HepG2 (cell line): ENCODE measurements around the gene STYXL1. TPM values are rescaled to one million over a fixed set of nuclear protein-coding genes. Genes with fewer than 3 reads are reported as not detected.

Experiments
- CERS6 ChIP-seq: sonication (generic); formaldehyde crosslinking; IDR thresholded peaks from 2 replicates; pipeline ENCODE4 v1.5.0; 2020; ENCODE audit warnings: missing genetic modification reagents
- ELK4 ChIP-seq: sonication (generic); formaldehyde crosslinking; IDR thresholded peaks from 2 replicates; pipeline ENCODE4 v1.9.0; 2021; ENCODE audit warnings: missing genetic modification reagents, borderline replicate concordance
- FOXP1 ChIP-seq, 2 experiments: fragments of 450-650 bp in 1 of 2; IDR thresholded peaks; 2 replicates each; pipeline ENCODE4 v1.6.1; 2017 to 2018; ENCODE audit warnings: antibody characterized with exemption in 1 of 2
- GMEB1 ChIP-seq: sonication (generic); formaldehyde crosslinking; IDR thresholded peaks from 2 replicates; pipeline ENCODE4 v1.5.1; 2020; ENCODE audit warnings: missing genetic modification reagents, mild to moderate bottlenecking, borderline replicate concordance
- HINFP ChIP-seq: sonication (generic); formaldehyde crosslinking; IDR thresholded peaks from 2 replicates; pipeline ENCODE4 v1.4.0; 2020; ENCODE audit warnings: low read depth, mild to moderate bottlenecking, missing genetic modification reagents
- MLLT10 ChIP-seq: sonication (generic); formaldehyde crosslinking; IDR thresholded peaks from 2 replicates; pipeline ENCODE4 v1.4.0; 2020; ENCODE audit warnings: missing genetic modification reagents
- POLR2AphosphoS5 ChIP-seq: IDR thresholded peaks from 2 replicates; pipeline ENCODE4 v1.6.1; 2012; ENCODE audit warnings: low read depth, low read length
- RXRA ChIP-seq: sonication (generic); formaldehyde crosslinking; IDR thresholded peaks from 2 replicates; pipeline ENCODE4 v1.5.1; 2020; ENCODE audit warnings: missing genetic modification reagents
- SAP130 ChIP-seq: IDR thresholded peaks from 2 replicates; pipeline ENCODE4 v1.6.1; 2016; ENCODE audit warnings: low read depth
- ZBED4 ChIP-seq: sonication (generic); formaldehyde crosslinking; IDR thresholded peaks from 2 replicates; pipeline ENCODE4 v1.4.0; 2020; ENCODE audit warnings: missing genetic modification reagents, borderline replicate concordance
- ZFP62 ChIP-seq: sonication (generic); formaldehyde crosslinking; IDR thresholded peaks from 2 replicates; pipeline ENCODE4 v1.4.0; 2020; ENCODE audit warnings: missing genetic modification reagents
- ZNF230 ChIP-seq: sonication (generic); formaldehyde crosslinking; IDR thresholded peaks from 2 replicates; pipeline ENCODE4 v1.4.0; 2020; ENCODE audit warnings: mild to moderate bottlenecking, missing genetic modification reagents
- ZNF512B ChIP-seq: sonication (generic); formaldehyde crosslinking; IDR thresholded peaks from 2 replicates; pipeline ENCODE4 v1.5.1; 2020; ENCODE audit warnings: missing genetic modification reagents, mild to moderate bottlenecking, borderline replicate concordance
- ZNF720 ChIP-seq: sonication (generic); formaldehyde crosslinking; IDR thresholded peaks from 2 replicates; pipeline ENCODE4 v1.4.0; 2020; ENCODE audit warnings: missing genetic modification reagents
- ZSCAN12 ChIP-seq: sonication (generic); formaldehyde crosslinking; IDR thresholded peaks from 2 replicates; pipeline ENCODE4 v1.9.0; 2021; ENCODE audit warnings: mild to moderate bottlenecking, missing genetic modification reagents
- ZUFSP ChIP-seq: sonication (generic); formaldehyde crosslinking; IDR thresholded peaks from 2 replicates; pipeline ENCODE4 v1.9.0; 2021; ENCODE audit warnings: missing genetic modification reagents, mild to moderate bottlenecking, borderline replicate concordance
- polyA plus RNA-seq, 8 experiments: library from polyadenylated mRNA; depleted of rRNA in 3 of 8; stranded (reverse) in 7 of 8; unstranded in 1 of 8; fragments of >200 nt; fragmentation: Illumina TruSeq in 4 of 8; extraction: Trizol in 4 of 8; gene quantifications; 2 replicates each; pipeline versions ENCODE4 v1.2.1 to v1.2.3, GENCODE V29; 2011 to 2016; ENCODE audit warnings: low read depth in 4 of 8, missing spikeins in 1 of 8, mixed read lengths in 1 of 8; ENCODE audit not compliant: insufficient read depth in 1 of 8
- total RNA-seq, 5 experiments: library from RNA; depleted of rRNA; stranded (reverse); fragments of >200 nt; fragmentation: Illumina TruSeq; extraction: Trizol; gene quantifications; 2 replicates each; pipeline ENCODE4 v1.2.3, GENCODE V29; 2016; ENCODE audit warnings: low read depth in 1 of 5

Gene STYXL1
- total and polyA plus RNA-seq, 2 of the 13 experiments (the other 11 are each of a cell fraction or from before 2014, with no cell fraction given): 23.9 to 38.3 TPM

- TF ChIP-seq ZBED4 (CRISPR knock-in tag) (no peak), HINFP (no peak), SAP130 (CRISPR knock-in tag) (no peak), ZFP62 (CRISPR knock-in tag) (no peak), POLR2AphosphoS5 (no peak), CERS6 (no peak), ELK4 (CRISPR knock-in tag) (no peak), ZNF230 (CRISPR knock-in tag) (no peak), MLLT10 (CRISPR knock-in tag) (no peak), ZUFSP (CRISPR knock-in tag) (no peak), ZNF512B (CRISPR knock-in tag) (no peak), ZSCAN12 (no peak), ZNF720 (CRISPR knock-in tag) (no peak), RXRA (CRISPR knock-in tag) (no peak), GMEB1 (no peak), FOXP1 (IDR thresholded peaks at IDR 0.05) (no peak), FOXP1 (CRISPR knock-in tag; IDR thresholded peaks at IDR 0.05) (no peak)
These were observed 24.8 kb downstream of the STYXL1 start (continued) for GRCh38 chr7:76023002-76023401.
